Measurements from ENCODE around the gene PAH.

PAH gene

DNA sequence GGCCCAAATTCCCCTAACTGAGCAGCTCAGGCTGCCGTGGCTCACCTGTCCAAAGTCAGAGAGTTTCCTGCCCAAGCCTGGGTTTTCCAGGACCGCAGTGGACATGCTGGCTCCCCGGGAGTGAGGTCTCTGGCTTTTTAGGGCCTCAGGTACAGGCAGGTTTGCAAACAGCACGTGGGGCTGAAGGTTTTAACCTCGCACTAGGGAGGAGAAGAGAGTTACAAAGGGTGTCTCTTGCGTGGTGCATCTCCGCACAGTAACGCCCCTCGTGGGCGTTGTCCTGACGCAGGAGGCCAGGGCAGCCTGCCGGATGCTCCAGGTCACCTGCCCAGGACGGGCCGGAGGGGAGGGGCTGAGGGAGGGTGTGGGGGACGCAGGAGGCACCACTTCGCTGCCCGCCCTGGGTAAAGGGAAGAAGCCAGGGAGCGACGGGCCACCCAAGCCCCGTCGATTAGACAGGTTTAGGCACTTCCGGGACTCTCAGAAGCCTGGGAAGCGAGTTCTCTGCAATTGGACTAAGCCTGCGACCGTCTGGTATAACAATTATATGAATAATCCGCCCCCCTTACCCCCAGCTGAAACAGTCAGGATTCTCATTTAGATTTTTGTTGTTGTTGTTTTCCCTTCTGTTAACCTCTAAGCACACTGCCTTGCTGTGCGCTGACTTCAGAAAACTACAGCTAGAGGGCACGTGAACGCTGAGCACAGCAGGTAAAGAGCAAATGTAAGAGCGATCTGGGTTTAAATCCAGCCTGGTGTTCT, at the start of gene PAH:
PAH (minus strand) TSS at position 219 of the 762 bp plus-strand sequence; CDS start at position 105, 114 bp downstream.
- no peak for DNase-seq (ENCODE audit: low spot score)

DNA sequence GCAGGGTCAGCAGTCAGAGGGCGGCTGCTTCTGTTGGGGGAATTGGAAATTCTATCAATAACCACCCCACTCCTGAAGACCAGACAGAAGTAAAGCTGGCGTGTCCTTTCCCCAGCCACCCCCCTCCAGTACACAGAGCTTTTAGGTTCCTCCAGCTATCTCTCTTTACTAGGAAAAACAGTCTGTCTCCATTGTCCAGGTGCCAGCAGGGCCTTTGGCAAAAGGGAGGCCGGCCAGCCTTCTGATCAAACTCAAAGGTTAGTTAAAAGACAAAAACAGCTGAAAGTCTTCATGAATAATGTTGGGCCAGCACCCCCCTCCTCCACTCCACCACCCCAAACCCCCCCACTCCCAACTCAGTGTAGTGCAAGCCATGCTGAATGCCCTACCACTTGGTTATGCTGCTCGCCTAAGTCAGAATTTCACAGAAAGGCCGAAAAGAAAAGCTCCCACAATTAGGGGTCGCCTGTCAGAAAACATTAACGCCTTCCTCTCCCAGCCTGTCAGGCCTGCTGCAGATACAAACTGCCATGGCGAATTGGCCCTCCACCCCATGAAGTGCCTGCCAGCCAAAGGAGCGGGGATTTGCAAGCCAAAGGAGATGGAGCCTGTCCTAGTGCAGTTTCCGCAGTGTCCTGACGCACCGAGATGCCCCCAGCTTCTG, 49.3 kb upstream of the PAH start:
- peak; percentile 28 for DNase-seq (ENCODE audit: low spot score)

DNA sequence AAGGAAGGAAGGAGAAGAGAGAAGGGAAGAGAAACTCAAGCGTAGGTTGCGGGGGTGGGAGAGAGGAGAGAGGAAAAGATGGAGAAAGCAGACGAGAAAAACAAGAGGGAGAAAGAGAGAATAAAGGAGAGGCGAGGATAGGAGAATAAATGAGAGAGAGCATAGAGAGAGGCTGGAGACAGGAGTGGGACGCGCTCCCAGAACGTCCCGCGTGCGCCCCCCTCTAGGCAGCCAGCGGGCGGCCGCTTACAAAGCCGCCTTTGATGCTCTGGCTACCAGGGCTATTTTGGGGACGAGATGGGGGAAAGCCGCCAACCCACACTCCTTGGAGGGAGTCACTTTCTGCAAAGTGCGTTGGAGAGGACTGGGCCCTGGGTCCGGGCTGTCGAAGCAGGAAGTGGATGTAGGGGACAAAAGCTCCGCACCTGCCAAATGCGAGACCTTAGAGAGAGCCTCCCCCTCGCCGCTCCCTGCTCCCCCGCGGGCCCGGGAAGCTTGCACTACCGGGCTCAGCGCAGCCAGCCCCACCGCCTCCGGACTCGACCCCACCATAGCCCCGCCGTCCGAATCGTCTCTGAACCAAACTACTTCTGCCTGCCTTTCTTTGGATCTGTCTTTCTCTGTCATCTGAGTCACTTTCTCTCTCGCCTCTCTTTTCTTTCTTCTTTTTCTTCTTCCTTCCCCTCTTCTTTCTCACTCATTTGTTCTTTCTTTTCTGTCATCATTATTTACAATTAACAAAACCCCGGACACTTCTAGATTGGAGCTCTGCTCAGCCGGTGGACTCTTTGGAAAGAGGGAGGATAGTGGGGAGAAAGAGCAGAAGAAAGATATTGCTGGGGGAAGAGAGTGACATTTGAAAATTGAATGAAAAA, 48.5 kb upstream of the PAH start:
- peak; percentile 68 for DNase-seq (ENCODE audit: low spot score)

DNA sequence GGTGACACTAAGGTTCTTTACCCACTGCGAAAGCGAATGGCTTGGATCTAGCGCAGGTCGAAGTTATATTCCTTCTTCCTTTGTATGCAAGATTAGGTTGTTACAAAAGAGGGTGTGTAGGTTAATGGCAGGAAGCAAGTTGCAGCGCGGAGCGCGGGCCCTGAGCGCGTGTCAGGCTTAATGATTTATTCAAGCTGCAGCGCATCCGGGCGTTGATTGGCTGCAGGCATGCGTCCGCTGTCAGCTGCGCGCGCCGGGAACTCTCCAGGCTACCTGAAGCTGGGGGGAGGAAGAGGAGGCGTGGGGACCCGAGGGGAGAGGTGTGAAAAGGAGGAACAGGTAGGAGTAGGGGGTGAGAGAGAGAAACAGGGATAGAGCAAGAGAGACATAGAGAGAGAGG, 47.8 kb upstream of the PAH start:
- peak; percentile 21 for DNase-seq (ENCODE audit: low spot score)

DNA sequence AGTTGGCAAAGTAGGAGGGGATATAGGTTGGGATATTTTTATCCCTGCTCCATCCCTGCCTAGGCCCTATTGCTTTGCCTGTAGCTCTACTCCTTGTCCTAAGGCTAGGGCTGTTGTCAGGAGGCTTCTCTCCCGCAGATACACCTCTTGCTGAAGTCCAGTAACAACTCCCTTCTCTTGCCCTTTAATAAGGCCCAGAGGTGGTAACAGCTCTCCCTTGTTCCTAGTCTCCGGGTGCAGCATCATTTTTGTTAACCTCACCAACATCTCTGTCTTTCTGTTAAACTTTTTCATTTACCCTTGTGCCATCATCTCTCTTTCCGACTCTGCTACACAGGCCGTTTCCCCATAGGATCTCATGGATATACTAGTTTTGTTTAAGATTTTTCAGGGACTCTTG, 46.8 kb upstream of the PAH start:
- DNase-seq (ENCODE audit: low spot score): no peak

DNA sequence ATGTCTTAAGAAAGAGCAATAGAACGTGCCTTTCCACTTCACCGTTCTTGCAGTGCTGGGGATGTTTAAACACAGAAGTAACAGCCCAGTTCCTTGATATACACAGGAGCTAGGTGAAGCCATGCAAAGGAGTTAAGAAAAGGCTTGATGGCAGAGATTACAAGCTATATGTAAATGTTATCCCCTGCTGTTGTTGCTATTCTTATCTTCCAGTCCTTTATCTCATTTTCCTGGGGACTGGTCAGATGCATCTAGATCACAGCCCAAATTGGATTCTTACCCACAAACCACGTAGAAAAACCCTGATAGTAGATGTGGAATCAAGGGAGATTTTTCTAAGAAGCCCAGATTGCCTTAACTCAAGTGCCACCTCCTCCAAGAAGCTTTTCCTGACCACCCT, 45.9 kb upstream of the PAH start:
- DNase-seq (ENCODE audit: low spot score): no peak

DNA sequence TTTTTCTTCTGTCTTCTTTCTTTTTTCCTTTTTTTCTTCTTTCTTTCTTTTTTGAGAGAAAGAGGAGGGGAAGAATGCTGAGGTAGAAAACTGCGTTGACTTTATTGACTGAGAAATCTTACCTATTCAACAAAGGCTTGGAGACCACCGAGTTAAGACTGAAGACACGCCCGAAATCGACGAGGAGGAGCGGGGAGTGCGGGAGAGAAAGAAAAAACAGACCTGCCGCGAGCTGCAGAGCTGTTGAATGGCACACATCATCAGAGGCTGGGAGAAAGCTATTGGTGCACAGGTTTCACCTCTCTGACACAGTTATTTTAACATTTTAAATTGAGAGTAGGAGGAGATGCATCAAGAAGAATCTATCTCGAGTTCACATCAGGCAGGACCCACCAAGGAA, 45.5 kb upstream of the PAH start:
- no peak for DNase-seq (ENCODE audit: low spot score)

DNA sequence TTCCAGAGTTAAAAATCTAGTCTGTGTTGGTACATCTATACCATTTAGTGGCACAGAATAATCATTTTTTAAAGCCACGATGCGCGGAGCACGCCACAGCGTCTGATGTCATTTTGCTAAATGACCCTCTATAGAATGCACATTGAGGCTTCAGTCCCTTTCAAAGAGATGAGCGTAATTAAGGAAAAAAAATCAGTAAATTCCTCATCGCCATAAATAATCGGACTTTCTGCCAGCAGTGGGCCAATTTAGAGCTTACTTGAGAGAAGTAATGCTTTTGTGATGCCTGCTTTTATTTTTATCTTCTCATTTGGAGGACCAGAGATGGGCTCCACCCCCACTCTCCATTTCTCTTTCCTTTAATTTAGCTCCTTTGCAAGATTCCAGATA, 44.4 kb upstream of the PAH start:
- DNase-seq (ENCODE audit: low spot score): peak; percentile 7

DNA sequence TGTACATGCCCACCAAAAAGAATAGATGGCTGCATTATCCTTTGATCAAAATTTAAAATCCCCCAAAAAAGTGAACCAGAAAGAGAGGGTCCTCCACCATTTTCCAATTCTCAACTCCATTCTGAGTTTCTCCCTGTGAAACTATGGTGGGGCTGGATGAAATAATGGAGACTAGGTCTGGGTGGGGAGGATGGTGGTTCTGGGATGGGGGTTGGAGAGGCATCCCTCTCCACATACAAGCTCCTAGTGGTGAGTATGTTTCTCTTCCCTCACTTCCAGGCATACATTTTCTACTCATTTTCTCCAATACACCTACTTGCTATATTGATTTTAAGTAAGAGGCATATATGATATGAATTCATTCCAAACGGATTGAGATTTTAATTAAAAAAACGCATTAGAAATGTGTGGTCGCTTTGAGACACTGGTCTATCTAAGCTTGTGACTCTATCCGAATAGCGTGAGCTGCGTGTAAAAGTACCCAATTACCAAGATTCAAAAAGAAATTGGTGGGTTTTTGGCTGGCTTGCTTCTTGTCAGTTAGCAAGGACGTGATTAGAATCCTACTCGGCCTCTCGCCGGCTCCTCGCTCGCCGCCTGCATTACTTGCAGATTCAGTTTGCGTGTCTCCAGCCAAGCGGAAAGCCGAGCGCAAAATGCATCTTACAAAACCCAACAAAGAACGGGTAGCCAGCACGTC, 43.9 kb upstream of the PAH start:
- DNase-seq (ENCODE audit: low spot score): peak; percentile 66

DNA sequence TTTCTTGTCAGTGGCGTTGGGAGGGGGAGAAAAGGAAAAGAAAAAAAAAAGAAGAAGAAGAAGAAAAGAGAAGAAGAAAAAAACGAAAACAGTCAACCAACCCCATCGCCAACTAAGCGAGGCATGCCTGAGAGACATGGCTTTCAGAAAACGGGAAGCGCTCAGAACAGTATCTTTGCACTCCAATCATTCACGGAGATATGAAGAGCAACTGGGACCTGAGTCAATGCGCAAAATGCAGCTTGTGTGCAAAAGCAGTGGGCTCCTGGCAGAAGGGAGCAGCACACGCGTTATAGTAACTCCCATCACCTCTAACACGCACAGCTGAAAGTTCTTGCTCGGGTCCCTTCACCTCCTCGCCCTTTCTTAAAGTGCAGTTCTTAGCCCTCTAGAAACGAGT, 42.3 kb upstream of the PAH start:
- no peak for DNase-seq (ENCODE audit: low spot score)

DNA sequence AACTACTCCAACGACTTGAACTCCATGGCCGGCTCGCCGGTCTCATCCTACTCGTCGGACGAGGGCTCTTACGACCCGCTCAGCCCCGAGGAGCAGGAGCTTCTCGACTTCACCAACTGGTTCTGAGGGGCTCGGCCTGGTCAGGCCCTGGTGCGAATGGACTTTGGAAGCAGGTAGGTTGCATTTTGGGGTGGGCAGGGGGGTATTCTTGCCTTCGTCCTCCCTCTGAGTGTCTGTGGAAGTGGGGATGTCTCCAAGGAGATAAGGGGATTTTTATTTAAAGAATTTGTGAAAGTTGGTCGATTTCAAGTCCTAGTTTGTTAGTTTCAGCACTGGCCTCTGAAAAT, 41.8 kb upstream of the PAH start:
- no peak for DNase-seq (ENCODE audit: low spot score)

DNA sequence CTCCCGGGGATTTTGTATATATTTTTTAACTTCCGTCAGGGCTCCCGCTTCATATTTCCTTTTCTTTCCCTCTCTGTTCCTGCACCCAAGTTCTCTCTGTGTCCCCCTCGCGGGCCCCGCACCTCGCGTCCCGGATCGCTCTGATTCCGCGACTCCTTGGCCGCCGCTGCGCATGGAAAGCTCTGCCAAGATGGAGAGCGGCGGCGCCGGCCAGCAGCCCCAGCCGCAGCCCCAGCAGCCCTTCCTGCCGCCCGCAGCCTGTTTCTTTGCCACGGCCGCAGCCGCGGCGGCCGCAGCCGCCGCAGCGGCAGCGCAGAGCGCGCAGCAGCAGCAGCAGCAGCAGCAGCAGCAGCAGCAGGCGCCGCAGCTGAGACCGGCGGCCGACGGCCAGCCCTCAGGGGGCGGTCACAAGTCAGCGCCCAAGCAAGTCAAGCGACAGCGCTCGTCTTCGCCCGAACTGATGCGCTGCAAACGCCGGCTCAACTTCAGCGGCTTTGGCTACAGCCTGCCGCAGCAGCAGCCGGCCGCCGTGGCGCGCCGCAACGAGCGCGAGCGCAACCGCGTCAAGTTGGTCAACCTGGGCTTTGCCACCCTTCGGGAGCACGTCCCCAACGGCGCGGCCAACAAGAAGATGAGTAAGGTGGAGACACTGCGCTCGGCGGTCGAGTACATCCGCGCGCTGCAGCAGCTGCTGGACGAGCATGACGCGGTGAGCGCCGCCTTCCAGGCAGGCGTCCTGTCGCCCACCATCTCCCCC, 41.2 kb upstream of the PAH start:
- DNase-seq (ENCODE audit: low spot score): peak; percentile 28

DNA sequence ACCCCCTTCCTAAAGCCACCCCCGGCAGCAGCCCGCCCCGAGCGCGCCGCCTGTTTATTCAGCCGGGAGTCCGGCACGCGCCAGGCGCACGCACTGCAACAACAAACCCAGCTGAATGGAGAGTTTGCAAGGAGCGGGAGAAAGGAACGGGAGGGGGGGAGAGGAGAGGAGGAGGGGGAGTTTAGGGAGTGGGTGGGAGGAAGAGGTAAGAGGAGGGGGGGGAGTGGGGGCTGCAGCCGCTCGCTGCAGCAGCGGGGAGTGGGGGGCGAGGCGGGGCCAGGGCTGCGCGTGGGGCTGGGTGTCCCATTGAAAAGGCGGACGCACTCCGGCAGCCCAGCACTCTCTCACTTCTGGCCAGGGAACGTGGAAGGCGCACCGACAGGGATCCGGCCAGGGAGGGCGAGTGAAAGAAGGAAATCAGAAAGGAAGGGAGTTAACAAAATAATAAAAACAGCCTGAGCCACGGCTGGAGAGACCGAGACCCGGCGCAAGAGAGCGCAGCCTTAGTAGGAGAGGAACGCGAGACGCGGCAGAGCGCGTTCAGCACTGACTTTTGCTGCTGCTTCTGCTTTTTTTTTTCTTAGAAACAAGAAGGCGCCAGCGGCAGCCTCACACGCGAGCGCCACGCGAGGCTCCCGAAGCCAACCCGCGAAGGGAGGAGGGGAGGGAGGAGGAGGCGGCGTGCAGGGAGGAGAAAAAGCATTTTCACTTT, 40.5 kb upstream of the PAH start, which contains the start of gene ASCL1:
ASCL1 (plus strand) TSS at position 336 of the 712 bp plus-strand sequence. CDS start 571 bp downstream, outside the sequence.
- DNase-seq (ENCODE audit: low spot score): peak; percentile 37

DNA sequence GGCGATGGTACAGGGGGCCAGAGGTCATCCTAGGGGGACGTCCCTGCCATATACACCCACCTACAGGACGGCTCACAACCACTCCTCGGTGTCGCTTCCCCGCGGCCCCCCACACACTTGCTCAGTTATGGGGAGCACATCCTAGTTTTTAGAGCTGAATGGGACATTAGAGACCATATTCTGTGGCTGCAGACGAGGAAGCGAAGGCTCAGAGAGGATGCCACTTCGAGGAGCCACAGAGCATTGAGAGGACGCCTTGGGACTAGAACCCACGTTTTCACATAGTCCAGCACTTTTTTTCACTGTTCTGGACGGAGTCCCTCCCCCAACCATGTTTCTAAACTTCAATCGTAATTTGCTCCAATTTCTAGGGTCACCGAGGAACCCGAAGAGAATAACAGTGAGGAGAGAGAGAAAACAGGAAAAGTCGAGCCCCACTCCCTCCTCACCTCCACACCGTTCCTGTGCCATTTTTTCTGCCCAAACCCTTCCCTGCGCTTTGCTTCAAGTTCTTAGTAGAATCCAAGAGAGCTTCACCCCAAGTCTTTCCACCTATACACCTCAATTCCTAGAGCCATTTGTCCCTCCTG, 39.8 kb upstream of the PAH start:
- no peak for DNase-seq (ENCODE audit: low spot score)

DNA sequence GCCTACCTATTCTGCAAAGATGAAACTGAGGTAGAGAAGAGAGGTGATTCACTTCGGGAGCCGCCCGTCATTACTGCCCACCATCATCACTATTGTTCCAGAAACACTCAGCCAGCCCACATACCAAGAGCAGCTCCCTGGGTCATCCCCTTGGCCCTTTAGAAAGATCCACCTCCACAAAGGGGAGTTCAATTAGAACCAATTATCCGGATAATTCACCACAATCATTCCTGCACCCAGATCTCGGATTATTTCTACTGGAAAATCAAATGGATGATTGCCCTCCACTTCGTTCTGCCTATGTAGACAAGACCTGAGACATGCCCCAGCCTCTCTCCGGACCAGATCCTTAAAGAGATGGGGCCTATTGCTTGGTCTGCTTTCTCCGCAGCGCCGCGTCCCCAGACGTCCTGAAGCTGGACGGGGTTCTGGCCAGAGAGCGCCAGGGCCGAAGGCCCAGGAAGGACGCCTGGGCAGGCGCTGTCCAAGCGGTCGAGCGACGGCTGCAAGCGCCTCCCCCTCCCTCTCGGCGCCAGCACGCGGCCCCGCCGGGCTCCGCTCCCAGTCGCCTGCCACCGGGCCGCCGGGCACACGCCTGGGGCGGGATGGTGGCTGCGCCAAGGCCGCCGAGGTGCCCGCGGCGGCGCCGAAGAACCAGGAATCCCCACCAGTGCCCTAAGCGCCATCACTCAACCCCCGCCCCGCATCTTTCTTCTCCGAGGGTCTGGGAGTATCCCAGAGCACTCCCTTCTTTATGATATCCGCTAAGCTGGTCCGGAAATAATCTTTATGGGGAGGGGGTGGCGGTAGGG, 39.1 kb upstream of the PAH start:
- peak; percentile 59 for DNase-seq (ENCODE audit: low spot score)

DNA sequence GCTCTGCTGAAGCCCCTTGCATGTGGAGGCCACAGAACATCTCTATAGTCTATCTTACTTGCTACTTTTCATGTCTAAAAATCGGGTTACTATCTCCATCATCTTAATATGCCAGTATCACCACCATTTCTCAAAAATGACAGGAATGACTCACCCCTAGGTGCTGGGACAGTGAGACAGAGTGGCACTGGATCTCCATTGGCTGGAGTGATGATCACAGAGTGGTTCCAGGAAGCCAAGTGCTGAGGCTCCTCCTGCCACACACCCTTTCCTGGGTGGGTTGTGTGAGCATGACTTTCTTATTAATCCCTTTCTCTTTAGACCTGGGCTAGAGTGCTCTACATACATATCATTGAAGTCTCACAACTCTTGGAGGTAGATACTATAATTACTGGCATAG, 37.1 kb upstream of the PAH start:
- DNase-seq (ENCODE audit: low spot score): no peak

DNA sequence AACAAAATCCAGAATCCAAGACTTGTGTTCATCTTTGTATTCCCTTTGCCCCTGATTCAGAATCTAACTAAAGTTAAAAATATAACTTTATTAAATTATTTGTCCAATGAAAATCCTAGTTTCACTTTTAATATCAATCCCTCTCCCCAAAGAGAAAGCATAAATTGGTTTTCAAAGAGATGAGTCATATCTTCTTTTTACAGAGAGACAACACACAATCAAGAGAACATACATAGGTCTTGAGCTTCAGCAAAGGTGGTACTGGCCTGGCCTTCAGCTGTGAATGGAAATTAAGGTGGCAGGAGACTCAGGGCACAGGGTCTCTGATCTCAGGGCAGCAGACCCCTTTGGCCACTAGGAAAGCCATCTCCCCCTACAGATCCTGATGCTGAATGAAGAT, 36.2 kb upstream of the PAH start:
- no peak for DNase-seq (ENCODE audit: low spot score)

DNA sequence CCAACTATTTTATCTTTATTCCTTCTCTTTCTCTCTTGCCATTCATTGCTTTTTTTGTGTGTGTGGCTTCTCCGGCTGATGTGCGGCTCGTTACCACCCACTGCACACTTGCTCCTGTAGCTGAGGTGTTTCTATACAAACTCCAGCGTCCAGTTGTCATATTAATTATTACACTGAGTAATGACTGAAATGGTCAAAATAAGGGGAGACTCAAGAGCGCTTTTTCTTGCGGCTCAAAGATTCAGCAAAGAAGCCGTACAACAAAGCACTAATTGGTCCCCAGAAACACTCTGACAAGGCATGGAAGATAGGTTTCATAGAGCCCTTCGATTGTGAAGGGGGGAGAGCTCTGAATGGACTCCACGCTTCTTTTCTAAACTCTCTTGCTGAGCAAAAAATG, 34.8 kb upstream of the PAH start:
- no peak for DNase-seq (ENCODE audit: low spot score)

DNA sequence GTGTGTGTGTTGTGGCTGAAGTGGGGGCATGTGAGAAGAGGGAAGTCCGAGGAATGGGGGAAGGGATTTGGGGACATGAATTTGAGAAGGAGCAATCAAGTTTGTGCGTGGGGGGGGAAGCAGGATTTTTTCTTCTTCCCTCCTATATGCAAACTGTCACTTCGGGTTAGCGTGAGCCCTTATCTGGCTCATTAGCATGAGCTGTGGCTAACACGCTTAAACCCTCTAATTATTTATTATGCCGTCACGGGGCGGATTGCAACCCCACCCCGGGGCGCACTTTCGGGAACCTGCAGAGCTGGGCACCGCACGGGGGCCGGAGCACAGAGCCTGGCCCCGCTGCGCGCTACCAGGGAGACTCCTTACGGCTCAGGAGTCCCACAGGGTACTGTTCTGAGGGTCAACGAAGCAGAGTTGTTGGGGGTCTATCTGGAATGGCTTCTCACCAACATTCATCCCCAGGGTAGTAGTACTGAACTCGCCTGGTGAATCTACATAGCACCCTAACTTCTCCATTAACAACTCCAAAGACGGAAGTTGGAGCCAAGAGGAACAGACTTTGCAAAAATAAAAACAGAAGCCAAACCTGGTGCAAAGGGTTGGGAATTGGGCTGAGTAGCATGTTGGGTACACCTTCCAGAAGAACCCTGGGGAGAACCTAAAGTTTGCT, 34.0 kb upstream of the PAH start:
- DNase-seq (ENCODE audit: low spot score): no peak
